Parathyroid adenoma (tissue), 2 donors: ENCODE data around the gene CSRNP3.

Source experiments
- H2AFZ ChIP-seq: fragments of 300-600 bp; sonication (generic); one replicate; pipeline ENCODE4 v1.7.0; 2017; ENCODE audit warnings: antibody characterized with exemption, mild to moderate bottlenecking
- H3K27ac ChIP-seq: fragments of 300-600 bp; sonication (generic); one replicate; pipeline ENCODE4 v1.7.0; 2017
- H3K27me3 ChIP-seq: fragments of 300-600 bp; sonication (generic); one replicate; pipeline ENCODE4 v1.7.0; 2017; ENCODE audit warnings: low read length; ENCODE audit not compliant: control insufficient read depth, insufficient read depth
- H3K36me3 ChIP-seq: fragments of 300-600 bp; sonication (generic); one replicate; pipeline ENCODE4 v1.7.0; 2017; ENCODE audit warnings: low read length; ENCODE audit not compliant: control insufficient read depth, insufficient read depth
- H3K4me1 ChIP-seq: fragments of 300-600 bp; sonication (generic); one replicate; pipeline ENCODE4 v1.7.0; 2017; ENCODE audit warnings: control low read depth
- H3K4me2 ChIP-seq: fragments of 300-600 bp; sonication (generic); one replicate; pipeline ENCODE4 v1.7.0; 2017; ENCODE audit warnings: low read length
- H3K4me3 ChIP-seq: fragments of 300-600 bp; sonication (generic); one replicate; pipeline ENCODE4 v1.7.0; 2017; ENCODE audit warnings: low read depth, low read length
- H3K79me2 ChIP-seq: fragments of 300-600 bp; sonication (generic); one replicate; pipeline ENCODE4 v1.7.0; 2017; ENCODE audit warnings: control low read depth
- H3K9ac ChIP-seq: fragments of 300-600 bp; sonication (generic); one replicate; pipeline ENCODE4 v1.7.0; 2017; ENCODE audit warnings: mild to moderate bottlenecking
- H3K9me3 ChIP-seq: fragments of 300-600 bp; sonication (generic); one replicate; pipeline ENCODE4 v1.7.0; 2017; ENCODE audit warnings: low read length; ENCODE audit not compliant: control insufficient read depth
- CTCF ChIP-seq: fragments of 300-600 bp; sonication (generic); IDR thresholded peaks from one replicate; pipeline ENCODE4 v1.7.0; 2017; ENCODE audit warnings: antibody characterized with exemption, mild to moderate bottlenecking
- donor health status: primary hyperparathyroidism.

CSRNP3 gene

DNA sequence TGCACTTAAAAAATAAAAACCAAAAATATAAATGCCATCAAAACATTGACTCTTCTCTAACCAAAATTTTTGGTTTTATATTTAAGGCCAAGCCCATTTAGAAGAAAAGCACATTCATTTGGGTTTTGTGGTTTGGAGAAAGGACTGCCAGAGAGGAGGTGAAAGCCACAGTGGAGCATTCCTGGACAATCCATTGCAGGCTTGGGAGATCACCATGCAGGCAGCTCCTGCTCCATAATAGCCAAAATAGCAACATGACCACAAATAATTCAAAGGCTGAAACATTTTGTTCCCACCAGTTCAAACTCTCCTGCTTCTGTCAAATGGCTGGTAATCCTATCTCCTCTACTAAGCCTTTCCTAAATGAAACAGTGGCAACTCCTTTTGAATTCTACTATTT is 251.0 kb downstream of the CSRNP3 start:
- Histone ChIP-seq H3K9ac (no peak overlapping the region), H3K79me2 (no peaks in the 10 kb centered on the region), H3K4me1 (no peaks in the 10 kb centered on the region), H2AFZ (no peak overlapping the region), H3K36me3 (no peaks in the 10 kb centered on the region), H3K4me3 (no peak overlapping the region), H3K27ac (no peak overlapping the region), H3K4me2 (no peak overlapping the region), H3K27me3 (no peaks in the 10 kb centered on the region), H3K9me3 (no peaks in the 10 kb centered on the region)
- no peak for TF ChIP-seq CTCF

- no peaks in the 10 kb centered on the region for H3K9me3 ChIP-seq
- no peak overlapping the region for H3K4me3 ChIP-seq
- H3K36me3 ChIP-seq, result no peaks in the 10 kb centered on the region
- H3K79me2 ChIP-seq, result no peaks in the 10 kb centered on the region
- H3K4me1 ChIP-seq, result no peaks in the 10 kb centered on the region
- H3K27me3 ChIP-seq, result no peaks in the 10 kb centered on the region
- no peak overlapping the region for H2AFZ ChIP-seq
- H3K27ac ChIP-seq, result no peak overlapping the region
- no peak overlapping the region for H3K4me2 ChIP-seq
- no peak overlapping the region for H3K9ac ChIP-seq
- TF ChIP-seq CTCF, result no peak
Observed at GRCh38 chr2:165725421-165725820, 255.9 kb downstream of the CSRNP3 start.
